ENCODE data around the gene SDCBP2.

- no peak for TF ChIP-seq CREB1 (CRISPR knock-in tag; IDR thresholded peaks at IDR 0.05; ENCODE audit: low read depth)
- no peak for TF ChIP-seq CTCF (conservative IDR thresholded peaks at IDR 0.05; ENCODE audit: low read depth in 2 of 2)
- no peak for TF ChIP-seq ETS1 (IDR thresholded peaks at IDR 0.05)
- TF ChIP-seq EZH2 (IDR thresholded peaks at IDR 0.05; ENCODE audit: low read depth, unreplicated experiment) = no peak
- TF ChIP-seq REST (IDR thresholded peaks at IDR 0.05; ENCODE audit: unreplicated experiment) = no peak
- no peak for TF ChIP-seq ZNF331 (CRISPR knock-in tag; IDR thresholded peaks at IDR 0.05; ENCODE audit: low read depth)
- no peak for TF ChIP-seq POLR2AphosphoS5 (IDR thresholded peaks at IDR 0.05; ENCODE audit: low read depth)
- TF ChIP-seq EZH2phosphoT487 (IDR thresholded peaks at IDR 0.05; ENCODE audit: unreplicated experiment) = no peak
- TF ChIP-seq STAT1 (IDR thresholded peaks at IDR 0.05; ENCODE audit: unreplicated experiment) = no peak
Observed at GRCh38 chr20:1363522-1363921, 34.6 kb upstream of the SDCBP2 start.

Measured in GM23338 (cell line).